ENCODE data around the gene NFE2L1.
"Not testable (repeated sequence)": the region's sequence is repeated elsewhere in the genome, so short reads cannot be mapped to it uniquely, and the experiment has no call there.

NFE2L1 gene

DNA sequence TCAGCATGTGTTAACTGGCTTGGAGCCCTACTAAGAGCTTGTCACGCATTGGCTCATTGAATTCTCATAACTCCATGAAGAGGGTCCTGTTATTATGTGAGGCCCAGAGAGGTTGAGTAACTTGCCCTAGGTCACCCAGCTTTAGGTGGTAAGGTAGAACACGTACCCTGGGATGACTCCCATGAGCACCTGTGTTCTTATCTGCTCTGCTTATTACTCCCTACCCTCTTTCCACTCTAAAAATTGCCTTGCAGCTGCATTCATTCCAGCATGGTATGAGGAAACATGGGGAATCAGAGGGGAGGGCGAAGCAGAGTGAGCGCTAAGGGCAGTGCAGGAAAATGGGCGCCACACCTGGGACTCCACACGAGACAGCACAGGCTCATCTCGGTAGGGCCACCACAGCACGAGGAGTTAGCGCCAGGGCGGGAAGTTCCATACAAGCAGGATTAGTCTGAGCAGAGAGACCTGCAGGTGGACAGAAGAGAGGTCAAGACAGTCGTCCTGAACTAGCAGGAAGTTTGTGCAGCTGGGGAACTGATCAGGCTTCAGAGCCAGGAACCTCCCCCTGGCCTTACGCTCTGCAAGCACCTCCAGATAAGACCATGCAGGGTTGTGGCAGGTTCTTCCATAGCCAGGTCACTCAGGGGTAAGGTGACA, 20.7 kb upstream of the NFE2L1 start:
- no peak for DNase-seq (ENCODE audit: insufficient read length, low spot score)
- TF ChIP-seq, protein P1, sequence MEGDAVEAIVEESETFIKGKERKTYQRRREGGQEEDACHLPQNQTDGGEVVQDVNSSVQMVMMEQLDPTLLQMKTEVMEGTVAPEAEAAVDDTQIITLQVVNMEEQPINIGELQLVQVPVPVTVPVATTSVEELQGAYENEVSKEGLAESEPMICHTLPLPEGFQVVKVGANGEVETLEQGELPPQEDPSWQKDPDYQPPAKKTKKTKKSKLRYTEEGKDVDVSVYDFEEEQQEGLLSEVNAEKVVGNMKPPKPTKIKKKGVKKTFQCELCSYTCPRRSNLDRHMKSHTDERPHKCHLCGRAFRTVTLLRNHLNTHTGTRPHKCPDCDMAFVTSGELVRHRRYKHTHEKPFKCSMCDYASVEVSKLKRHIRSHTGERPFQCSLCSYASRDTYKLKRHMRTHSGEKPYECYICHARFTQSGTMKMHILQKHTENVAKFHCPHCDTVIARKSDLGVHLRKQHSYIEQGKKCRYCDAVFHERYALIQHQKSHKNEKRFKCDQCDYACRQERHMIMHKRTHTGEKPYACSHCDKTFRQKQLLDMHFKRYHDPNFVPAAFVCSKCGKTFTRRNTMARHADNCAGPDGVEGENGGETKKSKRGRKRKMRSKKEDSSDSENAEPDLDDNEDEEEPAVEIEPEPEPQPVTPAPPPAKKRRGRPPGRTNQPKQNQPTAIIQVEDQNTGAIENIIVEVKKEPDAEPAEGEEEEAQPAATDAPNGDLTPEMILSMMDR (IDR thresholded peaks at IDR 0.05; ENCODE audit: insufficient read depth, missing control alignments), result no peak
- no peak for FAIRE-seq

DNA sequence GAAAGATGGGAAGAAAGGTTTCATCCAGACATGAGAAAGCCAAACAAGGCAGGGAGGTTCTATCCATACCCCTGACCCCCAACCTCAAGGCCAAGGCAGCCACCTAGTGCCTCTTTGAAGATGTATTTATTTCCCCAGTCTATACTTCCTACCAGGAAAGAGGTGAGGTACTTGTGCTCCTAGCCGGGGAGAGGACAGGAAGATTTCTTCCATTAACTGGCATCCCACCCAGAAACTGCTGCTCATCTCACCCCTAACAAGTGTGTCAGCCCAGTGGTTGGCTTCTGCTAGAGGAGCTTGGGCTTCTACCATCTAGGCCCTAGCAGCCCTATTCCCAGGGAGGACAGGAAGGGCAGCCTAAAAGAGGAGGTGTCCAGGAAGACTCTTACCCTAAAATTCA, 19.4 kb upstream of the NFE2L1 start:
- DNase-seq (ENCODE audit: insufficient read length, low spot score) (no peak), FAIRE-seq (no peak)
- TF ChIP-seq, protein P1 (IDR thresholded peaks at IDR 0.05; ENCODE audit: insufficient read depth, missing control alignments), result no peak

- no peak for DNase-seq (ENCODE audit: insufficient read length, low spot score)
- no peak for FAIRE-seq
These were observed 17.6 kb upstream of the NFE2L1 start for GRCh38 chr17:48030531-48030930.

DNA sequence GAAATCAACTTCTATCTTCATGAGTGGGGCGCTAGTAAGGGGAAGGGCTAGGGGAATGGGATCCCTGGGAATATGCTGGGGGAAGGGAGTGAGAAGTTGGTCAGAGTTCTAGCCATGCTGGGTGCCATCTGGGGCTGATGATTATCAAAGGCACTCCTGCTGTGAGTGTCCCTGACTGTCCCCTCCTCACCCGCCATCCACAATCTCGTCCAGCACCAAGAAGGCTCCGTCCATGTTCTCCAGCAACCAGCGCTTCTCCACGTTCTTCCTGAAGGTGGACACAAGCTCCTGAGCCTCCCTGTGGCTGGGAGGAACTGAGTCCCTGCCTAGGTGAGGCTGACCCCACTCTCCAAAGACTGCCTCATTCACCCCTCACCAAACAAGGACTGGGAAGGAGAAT, 16.2 kb upstream of the NFE2L1 start:
- TF ChIP-seq, protein P1 (IDR thresholded peaks at IDR 0.05; ENCODE audit: insufficient read depth, missing control alignments), result no peak
- no peak for FAIRE-seq
- no peak for DNase-seq (ENCODE audit: insufficient read length, low spot score)

More at GRCh38 chr17:48030531-48030930, 17.6 kb upstream of the NFE2L1 start:
- TF ChIP-seq, protein P1 (IDR thresholded peaks at IDR 0.05; ENCODE audit: insufficient read depth, missing control alignments), result no peak

GRCh38 chr17:48034734-48035133, 13.4 kb upstream of the NFE2L1 start:
- not testable (repeated sequence) for FAIRE-seq

GRCh38 chr17:48036693-48037035, 11.5 kb upstream of the NFE2L1 start:
- no peak for FAIRE-seq
- TF ChIP-seq, protein P1 (IDR thresholded peaks at IDR 0.05; ENCODE audit: insufficient read depth, missing control alignments), result no peak
- no peak for DNase-seq (ENCODE audit: insufficient read length, low spot score)

More at GRCh38 chr17:48034734-48035133, 13.4 kb upstream of the NFE2L1 start:
- not testable (repeated sequence) for DNase-seq (ENCODE audit: insufficient read length, low spot score)

GRCh38 chr17:48037036-48037837, 10.9 kb upstream of the NFE2L1 start, which contains the start of gene COPZ2:
TSS of gene COPZ2 (minus strand) at chr17:48037797. CDS start at chr17:48037777, 20 bp downstream.
- DNase-seq (ENCODE audit: insufficient read length, low spot score) (no peak), FAIRE-seq (no peak)
- TF ChIP-seq, protein P1 (IDR thresholded peaks at IDR 0.05; ENCODE audit: insufficient read depth, missing control alignments), result no peak

Data from D721Med (cell line).